GM19395 (cell line): Measurements from ENCODE around the gene CHEK1.
"Not testable (repeated sequence)": the region's sequence is repeated elsewhere in the genome, so short reads cannot be mapped to it uniquely, and the experiment has no call there.

Source experiments
- ATAC-seq: cut with Tn5 transposase; IDR thresholded peaks from one replicate; pipeline ENCODE4 v1.9.1; 2021; ENCODE audit warnings: mild to moderate bottlenecking, moderate library complexity; ENCODE audit not compliant: unreplicated experiment

The CHEK1 gene

DNA sequence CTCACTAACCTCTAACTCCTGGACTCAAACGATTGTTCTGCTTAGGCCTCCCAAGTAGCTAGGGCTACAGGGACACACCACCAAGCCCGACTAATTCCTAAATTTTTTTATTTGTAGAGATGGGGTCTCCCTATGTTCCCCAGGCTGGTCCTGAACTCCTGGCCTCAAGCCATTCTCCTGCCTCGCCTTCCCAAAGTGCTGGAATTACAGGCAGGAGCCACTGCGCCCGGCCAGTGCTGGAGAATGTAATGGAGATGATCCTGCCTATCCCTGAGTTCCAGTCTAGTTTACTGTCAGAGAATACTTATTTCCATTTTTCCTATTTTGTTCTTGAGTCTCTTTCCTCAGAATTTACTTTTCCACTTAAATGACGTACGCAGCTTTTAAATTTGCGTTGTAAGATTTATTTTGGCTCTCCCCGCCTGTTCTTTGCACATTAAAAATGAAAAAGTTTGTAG is at the start of gene CHEK1:
Gene CHEK1 (plus strand): TSS at position 408 of the 458 bp plus-strand sequence. CDS start 1,606 bp downstream, outside the sequence.
- ATAC-seq = no peak

DNA sequence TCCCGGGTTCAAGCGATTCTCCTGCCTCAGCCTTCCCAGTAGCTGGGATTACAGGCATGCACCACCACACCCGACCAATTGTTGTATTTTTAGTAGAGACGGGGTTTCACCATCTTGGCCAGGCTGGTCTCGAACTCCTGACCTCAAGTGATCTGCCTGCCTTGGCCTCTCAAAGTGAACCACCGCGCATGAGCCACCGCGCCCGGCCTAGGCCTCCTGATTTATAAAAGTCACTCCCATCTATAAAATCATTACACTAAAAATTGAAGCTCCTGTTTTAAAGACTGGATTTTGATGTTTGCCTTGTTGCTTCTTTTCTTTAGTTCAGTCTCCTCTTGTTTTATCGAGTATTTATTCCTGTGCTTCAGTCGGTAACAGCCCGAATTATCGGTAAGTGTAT is 47.8 kb upstream of the CHEK1 start:
- ATAC-seq = not testable (repeated sequence)

DNA sequence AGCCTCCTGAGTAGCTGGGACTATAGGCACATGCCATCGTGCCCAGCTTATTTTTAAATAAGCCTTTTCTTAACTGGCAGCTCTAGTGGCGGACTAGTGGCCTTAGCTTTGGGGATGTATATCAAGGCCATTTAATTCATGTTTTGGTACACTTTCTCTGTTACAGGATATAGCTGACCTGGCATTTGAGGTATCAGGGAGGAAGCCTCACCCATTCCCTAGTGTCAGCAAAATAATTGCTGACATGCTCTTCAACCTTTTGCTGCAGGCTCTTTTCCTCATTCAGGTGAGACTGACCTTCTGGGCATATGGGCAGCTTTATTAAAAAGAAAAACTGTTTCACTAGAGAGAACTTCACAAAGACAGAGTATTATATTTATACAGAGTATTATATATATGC is 46.2 kb upstream of the CHEK1 start:
- no peak for ATAC-seq

DNA sequence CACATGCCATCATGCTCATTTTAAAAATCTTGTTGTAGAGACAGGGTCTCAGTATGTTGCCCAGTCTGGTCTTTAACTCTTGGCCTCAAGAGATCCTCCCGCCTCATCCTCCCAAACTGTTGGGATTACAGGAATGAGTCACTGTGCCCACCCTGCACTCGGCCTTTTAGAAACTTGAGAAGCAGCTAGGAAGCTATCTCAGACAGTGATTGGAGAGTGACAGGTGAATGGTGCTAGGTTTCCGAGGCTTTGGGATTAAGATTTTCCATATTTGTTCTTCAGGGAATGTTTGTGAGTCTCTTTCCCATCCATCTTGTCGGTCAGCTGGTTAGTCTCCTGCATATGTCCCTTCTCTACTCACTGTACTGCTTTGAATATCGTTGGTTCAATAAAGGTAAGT is 45.2 kb upstream of the CHEK1 start:
- no peak for ATAC-seq

DNA sequence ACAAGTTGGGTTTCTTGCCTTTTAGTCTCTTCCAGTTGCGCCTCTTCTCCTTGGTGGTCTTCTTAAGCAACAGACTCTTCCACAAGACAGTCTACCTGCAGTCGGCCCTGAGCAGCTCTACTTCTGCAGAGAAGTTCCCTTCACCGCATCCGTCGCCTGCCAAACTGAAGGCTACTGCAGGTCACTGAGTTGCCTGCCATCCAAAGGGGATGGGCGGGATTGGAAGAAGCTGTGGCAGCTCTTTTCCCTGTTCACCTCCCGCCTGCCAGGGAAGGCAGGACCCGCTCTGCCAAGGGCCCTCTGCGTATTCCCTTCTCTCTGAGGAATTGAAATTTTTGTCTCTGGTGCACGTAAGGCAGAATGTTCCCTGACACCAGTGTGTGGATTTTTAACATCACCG is 41.5 kb upstream of the CHEK1 start:
- ATAC-seq = no peak

DNA sequence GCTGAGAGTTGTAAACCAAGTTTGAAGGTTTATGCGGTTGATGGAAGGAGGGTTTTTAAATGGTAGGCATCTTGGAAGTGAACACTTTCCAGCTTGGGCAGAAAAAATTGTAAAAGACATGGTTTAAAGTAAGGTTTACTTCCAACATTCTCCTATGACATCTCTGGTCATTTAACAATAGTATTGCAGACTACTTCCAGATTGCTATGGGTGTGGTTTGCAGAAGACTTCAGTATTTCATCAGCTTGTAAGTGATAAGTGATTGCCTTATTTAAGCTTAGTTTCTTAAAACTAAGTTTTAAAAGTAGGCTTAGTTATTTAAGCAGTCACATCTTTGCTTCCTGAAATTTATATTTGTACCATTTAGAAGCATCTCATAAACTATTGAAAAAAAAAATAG is 39.5 kb upstream of the CHEK1 start:
- no peak for ATAC-seq

DNA sequence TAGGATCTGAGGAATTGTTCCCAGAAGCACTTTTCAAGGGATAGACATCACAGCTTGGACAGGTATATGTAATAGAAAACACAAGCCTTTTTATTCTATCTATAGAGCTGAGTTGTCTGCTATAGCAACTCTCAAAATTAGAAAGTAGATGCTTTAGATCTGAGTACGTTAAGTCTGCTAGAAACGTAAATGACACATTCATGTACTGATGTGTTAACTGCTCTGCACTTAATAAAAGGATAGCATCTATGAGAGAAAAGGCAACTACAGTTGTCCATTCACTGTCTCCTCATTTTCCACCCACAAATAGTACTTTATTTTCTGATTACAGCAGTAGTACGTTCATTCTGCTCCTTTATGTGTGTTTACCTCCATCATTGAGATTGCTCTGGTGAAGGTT is 38.3 kb upstream of the CHEK1 start:
- ATAC-seq = no peak

DNA sequence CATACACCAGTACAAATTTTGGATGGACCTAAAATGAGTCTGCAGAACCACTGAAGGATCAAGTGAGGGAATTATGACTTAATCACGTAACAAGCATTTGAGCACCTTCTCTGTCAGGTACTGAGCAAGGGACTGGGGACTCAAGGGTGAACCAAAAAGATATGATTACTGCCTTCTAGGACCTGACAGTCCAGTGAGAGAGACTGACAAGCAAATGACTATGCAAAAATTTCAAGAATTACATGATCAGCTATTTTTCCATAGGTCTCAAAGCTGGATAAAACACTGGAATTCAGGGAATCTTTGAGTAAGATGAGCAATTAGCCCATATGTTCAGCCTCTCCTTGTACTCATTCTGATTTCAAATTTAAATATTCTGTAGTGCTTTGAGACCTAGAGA is 37.5 kb upstream of the CHEK1 start:
- ATAC-seq = no peak

DNA sequence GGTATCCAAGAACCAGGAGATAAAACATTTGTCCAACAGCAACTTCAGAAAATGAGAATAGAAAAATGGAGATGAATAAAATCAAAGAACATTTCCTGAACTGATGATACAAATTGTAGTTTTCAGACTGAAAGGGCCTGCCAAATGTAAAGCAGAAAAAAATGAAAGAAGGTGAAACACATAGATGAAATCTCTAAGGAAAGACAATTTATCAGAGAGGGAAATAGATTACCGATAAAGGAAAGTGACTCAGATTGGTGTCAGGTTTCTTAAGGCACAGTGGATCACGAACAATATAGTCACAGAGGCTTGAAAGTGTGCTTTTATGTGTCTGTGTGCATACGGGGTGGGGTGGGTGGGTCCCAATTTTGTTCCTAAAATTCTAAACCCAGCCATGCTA is 36.5 kb upstream of the CHEK1 start:
- ATAC-seq = no peak

DNA sequence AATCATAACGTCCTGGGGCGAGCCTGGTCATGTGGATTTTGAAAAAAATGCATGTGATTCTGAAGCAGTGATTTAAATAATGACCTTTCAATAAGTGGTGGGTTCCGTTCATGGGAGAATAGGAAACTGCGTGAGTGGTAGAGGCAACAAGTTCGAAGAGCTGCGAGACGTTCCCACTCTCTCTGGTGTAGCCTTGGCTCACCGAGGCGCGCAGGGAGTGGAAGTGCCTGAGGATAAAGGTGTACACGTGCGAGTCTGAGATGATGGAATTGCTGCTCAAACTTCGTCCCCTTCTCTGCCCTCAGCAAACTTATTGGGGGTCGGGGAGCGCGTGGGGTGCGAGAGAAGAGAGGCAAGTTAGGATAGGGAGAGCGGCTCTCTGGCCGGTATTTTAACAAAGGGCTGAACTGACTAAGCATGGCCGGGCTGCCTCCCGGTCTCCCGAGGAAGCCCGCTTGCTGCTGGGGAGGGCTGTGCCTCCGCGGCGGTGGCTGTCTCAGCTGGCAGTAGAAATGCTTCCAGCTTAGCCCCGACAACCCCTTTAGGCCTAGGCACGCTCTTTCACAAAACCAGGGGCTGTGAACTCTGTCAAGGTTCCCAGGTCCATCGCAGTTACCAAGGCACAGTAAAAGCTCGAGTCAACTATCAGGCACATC is 33.2 kb upstream of the CHEK1 start:
- ATAC-seq = peak; percentile 37

DNA sequence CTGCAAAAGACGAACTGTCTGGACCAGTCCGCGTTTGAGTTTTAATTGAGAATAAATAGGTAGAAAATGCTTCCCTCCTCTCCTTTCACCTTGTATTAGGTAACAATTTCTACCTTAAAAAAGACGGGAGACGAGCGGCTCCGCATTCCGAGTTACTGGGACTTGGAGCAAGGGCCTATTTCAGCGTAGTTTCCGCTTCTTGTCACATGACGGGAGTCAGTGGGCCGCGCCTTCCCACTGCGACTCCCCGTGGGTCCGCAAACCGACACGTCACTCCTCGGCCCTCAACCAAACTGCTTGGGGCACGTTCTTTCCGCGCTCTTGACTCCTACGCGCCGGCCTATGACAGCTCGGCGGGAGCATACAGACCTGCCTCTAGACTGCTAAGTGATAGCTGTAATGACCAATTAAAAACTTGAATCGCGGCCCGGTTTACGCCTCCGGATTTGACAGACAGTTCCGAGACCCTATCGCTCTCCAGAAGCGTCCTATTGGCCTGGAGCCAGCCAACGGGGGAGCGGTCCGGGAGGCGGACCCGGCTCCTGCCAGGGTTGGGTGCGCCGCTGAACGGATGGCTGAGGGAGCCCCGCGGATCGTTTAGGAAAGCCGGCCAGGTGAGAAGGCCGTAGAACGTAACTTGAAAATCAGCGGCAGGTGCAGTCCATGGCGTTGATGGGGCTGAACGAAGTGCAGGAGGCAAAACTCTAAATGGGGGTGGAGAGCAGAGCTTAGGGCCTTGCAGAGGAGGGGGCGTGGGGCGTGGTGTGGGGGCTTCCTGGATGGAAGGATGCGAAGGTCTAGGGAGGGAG is 32.5 kb upstream of the CHEK1 start, which contains the start of gene STT3A:
Gene STT3A (plus strand): TSS at position 548 of the 809 bp plus-strand sequence. CDS start 3,064 bp downstream, outside the sequence.
- ATAC-seq = peak; percentile 98

DNA sequence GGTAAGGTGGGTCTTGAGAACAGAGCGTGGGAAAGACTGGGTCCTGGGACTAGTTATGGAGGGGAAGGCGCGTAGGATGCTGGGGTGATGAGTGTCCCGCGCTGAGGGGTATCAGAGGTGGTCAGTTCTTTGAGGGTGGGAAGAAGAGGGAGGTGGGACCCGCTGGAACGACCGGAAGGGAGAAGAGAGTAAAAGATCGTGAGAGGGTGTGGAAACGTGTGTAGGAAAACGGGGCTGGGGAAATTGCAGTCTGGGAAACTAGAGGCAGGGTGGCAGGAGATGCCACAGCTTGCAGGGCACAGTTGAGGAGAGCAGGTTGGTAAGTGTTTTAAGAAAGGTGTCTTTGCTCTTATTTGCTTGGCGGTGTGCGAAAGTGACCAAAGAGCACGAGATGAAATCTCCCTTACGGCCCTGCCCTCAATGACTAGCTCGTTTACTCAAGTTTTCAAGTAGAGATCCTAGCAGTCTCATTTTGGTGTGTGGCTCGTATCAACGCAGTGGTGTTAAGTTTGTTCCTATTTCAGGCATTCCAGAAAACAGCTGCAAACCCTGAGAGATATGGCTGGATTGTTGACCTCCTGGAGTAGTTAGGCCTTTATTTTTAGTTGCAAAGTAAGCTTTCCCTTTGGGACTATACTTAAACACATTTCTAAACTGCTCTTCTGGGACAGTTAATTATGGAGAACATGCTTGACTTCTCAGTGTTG is 31.7 kb upstream of the CHEK1 start:
- no peak for ATAC-seq

DNA sequence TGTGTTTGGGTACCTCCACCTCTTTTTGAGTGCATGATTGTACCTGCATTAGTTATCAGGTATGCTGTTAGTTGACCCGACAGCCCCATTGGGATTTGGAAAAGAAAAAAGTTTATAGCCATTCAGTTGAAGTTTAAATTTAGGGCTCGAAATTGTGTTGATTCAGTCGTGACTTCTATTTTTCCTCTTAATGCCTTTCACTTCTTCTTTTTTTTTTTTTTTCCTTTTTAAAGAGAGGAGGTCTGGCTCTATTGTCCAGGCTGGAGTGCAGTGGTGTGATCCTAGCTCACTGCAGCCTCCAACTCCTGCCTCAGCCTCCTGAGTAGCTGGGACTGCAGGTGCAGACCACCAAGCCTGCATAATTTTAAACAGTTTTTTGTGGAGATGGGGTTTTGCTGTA is 30.0 kb upstream of the CHEK1 start:
- no peak for ATAC-seq

DNA sequence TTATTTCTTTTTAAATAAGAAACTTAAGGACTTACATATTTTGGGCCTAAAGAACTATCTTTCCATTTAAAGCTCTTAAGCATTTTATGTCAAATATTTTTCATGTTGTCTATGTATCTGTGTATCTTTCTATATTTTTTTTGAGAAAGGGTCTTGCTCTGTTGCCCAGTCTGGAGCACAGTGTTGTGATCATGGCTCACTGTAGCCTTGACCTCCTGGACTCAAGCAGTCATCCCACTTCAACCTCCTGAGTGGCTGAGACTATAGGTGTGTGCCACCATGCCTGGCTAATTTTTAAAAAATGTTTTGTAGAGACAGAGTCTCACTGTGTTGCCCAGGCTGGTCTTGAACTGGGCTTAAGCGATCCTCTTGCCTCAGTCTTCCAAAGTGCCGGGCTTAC is 24.3 kb upstream of the CHEK1 start:
- ATAC-seq = no peak

DNA sequence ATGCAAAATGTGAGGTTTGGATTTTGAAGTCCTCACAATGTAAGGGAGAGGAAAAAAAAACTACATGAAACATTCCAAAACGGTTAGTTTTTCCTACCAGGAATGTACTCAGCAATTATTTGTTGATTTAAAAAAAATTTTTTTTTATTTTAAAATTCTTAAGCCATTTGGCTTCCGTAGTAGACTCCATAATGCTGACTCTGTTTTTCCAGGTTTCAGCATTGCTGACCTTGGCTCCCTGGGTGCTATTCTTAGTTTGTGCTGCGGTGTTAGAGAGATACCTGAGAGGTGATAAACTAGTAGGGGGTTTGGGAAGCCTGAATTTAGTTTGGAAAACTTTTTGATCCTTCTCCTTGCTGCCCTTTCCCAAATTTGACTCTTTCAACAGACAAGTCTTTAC is 21.8 kb upstream of the CHEK1 start:
- ATAC-seq = no peak

DNA sequence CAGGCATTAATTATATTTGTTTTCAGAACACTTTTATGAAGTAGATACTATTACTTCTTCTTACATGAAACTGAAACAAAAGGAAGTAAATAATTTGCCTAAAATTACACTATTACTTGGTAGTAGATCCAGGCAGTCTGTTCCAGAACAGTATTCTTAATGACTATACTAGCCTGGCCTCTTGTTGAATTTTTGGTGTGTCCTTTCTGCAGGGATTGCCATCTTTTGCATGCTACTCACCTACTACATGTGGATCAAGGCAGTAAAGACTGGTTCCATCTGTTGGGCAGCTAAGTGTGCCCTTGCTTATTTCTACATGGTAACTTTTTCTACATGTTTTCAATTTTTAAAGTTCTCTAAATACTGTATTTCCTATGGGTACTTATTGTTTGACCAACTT is 19.5 kb upstream of the CHEK1 start:
- no peak for ATAC-seq

DNA sequence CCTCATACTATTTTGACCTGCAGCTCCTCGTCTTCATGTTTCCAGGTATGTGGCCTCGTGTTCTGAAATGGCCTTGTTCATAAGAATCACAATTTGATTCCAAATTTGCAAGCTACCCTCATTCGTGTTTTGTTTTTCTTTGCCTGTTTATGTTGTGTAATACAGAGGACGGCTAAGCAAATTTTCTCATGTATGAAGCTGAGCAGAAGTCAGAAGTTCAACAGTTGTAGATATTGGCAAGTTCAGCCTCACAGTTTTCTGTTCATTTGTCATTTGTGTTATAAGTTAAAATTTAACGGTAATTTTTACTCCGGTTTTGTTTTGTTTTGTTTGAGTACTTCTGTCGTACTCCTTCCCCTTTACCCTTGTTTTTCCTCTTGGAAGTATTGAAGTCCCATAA is 15.4 kb upstream of the CHEK1 start:
- no peak for ATAC-seq

DNA sequence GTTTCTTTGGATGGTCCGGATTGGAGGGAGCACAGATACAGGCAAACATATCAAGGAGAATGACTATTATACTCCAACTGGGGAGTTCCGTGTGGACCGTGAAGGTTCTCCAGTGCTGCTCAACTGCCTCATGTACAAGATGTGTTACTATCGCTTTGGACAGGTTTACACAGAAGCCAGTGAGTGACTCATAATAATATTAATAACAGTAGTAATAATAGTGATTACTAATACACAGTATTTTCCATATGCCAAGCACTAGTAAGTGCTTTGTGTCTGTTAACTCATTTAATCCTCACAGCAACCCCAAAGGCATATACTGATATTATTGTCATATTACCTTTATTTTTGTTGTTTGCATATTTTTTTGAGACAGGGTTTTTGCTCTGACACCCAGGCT is 6.6 kb upstream of the CHEK1 start:
- ATAC-seq = no peak

DNA sequence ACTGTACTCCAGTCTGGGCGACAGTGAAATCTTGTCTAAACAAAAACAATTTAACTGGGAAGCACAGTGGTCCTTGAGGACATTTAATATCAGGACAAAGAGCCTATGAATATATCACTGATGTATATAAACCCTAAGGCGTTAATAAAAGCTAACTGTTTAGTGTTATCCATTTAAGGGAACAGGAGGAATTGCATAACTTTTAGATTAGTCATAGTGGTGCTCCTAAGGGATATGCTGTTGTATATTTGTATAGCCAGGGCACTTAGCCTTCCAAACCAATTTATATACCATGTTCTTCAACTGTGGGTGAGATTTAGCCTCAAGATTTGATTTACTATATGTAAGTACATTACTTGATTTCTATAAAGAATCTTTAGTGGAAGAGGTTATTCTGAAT is 3.0 kb upstream of the CHEK1 start:
- ATAC-seq = no peak

DNA sequence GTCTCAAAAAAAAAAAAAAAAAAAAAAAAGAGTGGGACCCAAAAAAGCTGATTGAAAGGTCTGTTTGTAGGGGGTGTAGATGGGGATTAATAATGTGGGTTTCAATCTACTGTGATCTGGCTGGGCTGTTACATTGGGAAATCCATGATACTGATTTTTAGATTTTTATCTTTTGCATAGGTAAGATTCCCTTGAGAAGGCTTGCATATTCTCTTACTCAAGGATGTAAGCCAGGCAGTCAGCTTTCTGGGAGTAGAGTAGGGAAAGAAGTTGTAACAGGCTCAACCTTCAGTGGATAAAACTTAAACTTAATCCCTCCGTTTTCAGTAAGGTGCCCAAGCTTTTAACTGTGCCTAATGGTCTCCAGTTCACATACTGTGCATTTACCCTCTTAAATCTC is 1.9 kb upstream of the CHEK1 start:
- ATAC-seq = no peak

DNA sequence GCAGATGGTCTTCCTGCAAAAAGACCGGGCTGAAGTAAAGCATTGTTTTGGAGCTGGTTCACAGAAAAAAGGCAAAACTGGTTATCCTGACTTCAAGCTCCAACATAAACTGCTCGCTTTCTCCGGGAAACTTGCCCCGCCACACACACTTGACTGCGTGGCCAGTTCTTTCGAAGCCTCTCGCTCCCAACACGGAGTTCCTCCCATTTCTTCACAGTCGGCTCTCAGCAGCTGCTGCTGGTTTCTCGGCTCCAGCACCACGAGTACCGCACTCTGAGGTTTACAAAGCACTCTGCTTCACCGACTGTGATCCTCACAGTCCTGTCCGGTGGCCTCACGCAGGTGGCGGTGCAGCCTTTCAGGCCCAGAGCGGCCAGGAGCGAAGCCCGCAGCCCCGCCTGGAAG is 264 bp downstream of the CHEK1 start:
- peak; percentile 41 for ATAC-seq
